Gastroesophageal sphincter (tissue), 3 donors: Measurements from ENCODE around the gene ADGRG4.

ENCODE experiments used
- CTCF ChIP-seq, 4 experiments: fragments of 200-600 bp in 2 of 4; fragments of 450-650 bp in 2 of 4; sonication (generic) in 1 of 4; IDR thresholded peaks; one replicate each; pipeline ENCODE4 v1.5.1; 2017 to 2019; ENCODE audit warnings: antibody characterized with exemption in 4 of 4, mild to moderate bottlenecking in 2 of 4, moderate library complexity in 2 of 4
- POLR2A ChIP-seq, 2 donors: fragments of 450-650 bp; IDR thresholded peaks; one replicate each; pipeline ENCODE4 v1.6.1; 2017; ENCODE audit warnings: antibody characterized with exemption in 2 of 2, mild to moderate bottlenecking in 2 of 2, moderate library complexity in 1 of 2
- POLR2AphosphoS5 ChIP-seq: sonication (generic); formaldehyde crosslinking; IDR thresholded peaks from one replicate; pipeline ENCODE4 v1.6.1; 2017; ENCODE audit warnings: antibody characterized with exemption

DNA sequence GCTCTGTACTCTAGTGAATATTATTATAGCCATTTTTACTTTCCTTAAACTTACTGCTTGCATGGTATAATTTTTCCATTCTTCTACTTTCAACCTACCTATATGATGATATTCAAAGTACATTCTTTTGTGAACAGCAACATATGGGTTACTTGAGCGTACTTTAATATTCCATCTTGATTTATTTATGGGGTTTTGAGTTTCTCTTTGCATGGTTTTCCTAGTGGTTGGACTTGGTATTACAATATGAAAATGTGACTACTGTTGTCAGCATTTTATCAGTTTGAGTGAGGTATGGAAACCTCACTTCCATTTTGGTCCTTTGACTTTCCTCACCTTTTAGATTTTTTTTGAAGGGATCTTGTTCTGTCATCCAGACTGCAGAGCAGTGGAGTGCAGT is 35.9 kb downstream of the ADGRG4 start:
- TF ChIP-seq CTCF (IDR thresholded peaks at IDR 0.05) = no peak
- no peak for TF ChIP-seq POLR2A (IDR thresholded peaks at IDR 0.05)
- no peak for TF ChIP-seq POLR2AphosphoS5
